Prostate gland (tissue), 2 donors: ENCODE measurements around the gene LGALS9. TPM values are rescaled to one million over a fixed set of nuclear protein-coding genes. Genes with fewer than 3 reads are reported as not detected.

ENCODE experiments used
- DNase-seq: peaks from one replicate; pipeline ENCODE4 v3.0.0-alpha.2; 2019; ENCODE audit warnings: low spot score
- H3K27ac ChIP-seq, 2 donors: fragments of 200-600 bp; sonication (generic); 2 replicates each; pipeline ENCODE4 v1.5.1; 2017 to 2019
- H3K27me3 ChIP-seq: fragments of 200-600 bp; sonication (generic); replicated peaks from 2 replicates; pipeline ENCODE4 v1.5.1; 2019; ENCODE audit not compliant: insufficient read depth
- H3K36me3 ChIP-seq, 2 donors: fragments of 200-600 bp; sonication (generic); 1 replicate in 1 of 2; 2 replicates in 1 of 2; pipeline versions ENCODE4 v1.5.1 to v1.8.1; 2017 to 2019
- H3K4me1 ChIP-seq: fragments of 200-600 bp; sonication (generic); replicated peaks from 2 replicates; pipeline ENCODE4 v1.5.1; 2019
- H3K4me3 ChIP-seq, 2 donors: fragments of 200-600 bp; sonication (generic); 2 replicates each; pipeline ENCODE4 v1.5.1; 2017 to 2019
- H3K9me3 ChIP-seq: fragments of 200-600 bp; sonication (generic); 2 replicates; pipeline ENCODE4 v1.5.1; 2017
- POLR2A ChIP-seq: fragments of 450-650 bp; IDR thresholded peaks from one replicate; pipeline ENCODE4 v1.6.1; 2016; ENCODE audit warnings: antibody characterized with exemption, mild to moderate bottlenecking
- POLR2AphosphoS5 ChIP-seq: sonication (generic); formaldehyde crosslinking; IDR thresholded peaks from one replicate; pipeline ENCODE4 v1.6.1; 2017; ENCODE audit warnings: antibody characterized with exemption
- WGBS: methylation state at CpG from one replicate; pipeline ENCODE4 v1.1.5; 2018; 5-methylcytosine and 5-hydroxymethylcytosine counted together
- intact Hi-C: fragments of 100-400 bp; cut with DNase I; formaldehyde crosslinking; loops from one replicate; pipeline ENCODE4 v1.14.2; 2022
- total RNA-seq, 2 donors: library from RNA; depleted of rRNA; stranded (reverse); fragments of >200 nt; gene quantifications; one replicate each; pipeline ENCODE4 v1.1.0, GENCODE V29; 2016
- TF ChIP-seq, protein P1 (sequence below), 4 experiments: fragments of 200-600 bp in 2 of 4; fragments of 450-650 bp in 2 of 4; sonication (generic) in 2 of 4; IDR thresholded peaks; 1 replicate in 3 of 4; 2 replicates in 1 of 4; pipeline ENCODE4 v1.5.1; 2016 to 2019; ENCODE audit warnings: antibody characterized with exemption in 4 of 4, mild to moderate bottlenecking in 2 of 4, moderate library complexity in 2 of 4

LGALS9 gene
- total RNA-seq, 2 donors from 2014 or later: 7.2 to 16.7 TPM

DNA sequence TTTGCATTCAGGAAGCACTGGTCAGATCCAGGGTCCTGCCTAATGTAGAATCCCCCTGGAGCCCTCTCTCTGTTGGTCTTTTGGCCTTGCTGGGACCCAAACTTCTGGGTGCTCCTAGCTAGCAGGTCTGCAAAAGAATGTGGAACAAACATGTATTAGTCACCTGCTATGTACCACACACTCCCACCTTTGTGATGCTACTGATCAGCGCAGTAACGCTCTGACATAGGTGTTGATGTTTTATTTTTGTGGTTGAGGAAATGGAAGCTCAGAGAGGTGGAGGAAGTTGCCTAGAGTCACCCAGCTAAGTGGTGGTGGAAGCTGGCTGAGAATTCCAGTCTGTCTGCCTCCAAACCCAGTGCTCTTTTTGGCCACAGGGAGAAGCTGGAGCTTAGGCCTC, 35.8 kb upstream of the LGALS9 start:
- DNase-seq: no peak
- Histone ChIP-seq H3K36me3 (peaks cover 0 to 4% of the 10 kb centered on the region in 2 donors), H3K27me3 (no peaks in the 10 kb centered on the region), H3K9me3 (no peaks in the 10 kb centered on the region), H3K4me1 (no peaks in the 10 kb centered on the region), H3K4me3 (no peak overlapping the region), H3K27ac (no peak overlapping the region)
- intact Hi-C loops: loop anchor here (5.0 kb wide), 1 partner anchor 138 kb away; the partner anchor contains the start of gene KSR1
- TF ChIP-seq, protein P1, sequence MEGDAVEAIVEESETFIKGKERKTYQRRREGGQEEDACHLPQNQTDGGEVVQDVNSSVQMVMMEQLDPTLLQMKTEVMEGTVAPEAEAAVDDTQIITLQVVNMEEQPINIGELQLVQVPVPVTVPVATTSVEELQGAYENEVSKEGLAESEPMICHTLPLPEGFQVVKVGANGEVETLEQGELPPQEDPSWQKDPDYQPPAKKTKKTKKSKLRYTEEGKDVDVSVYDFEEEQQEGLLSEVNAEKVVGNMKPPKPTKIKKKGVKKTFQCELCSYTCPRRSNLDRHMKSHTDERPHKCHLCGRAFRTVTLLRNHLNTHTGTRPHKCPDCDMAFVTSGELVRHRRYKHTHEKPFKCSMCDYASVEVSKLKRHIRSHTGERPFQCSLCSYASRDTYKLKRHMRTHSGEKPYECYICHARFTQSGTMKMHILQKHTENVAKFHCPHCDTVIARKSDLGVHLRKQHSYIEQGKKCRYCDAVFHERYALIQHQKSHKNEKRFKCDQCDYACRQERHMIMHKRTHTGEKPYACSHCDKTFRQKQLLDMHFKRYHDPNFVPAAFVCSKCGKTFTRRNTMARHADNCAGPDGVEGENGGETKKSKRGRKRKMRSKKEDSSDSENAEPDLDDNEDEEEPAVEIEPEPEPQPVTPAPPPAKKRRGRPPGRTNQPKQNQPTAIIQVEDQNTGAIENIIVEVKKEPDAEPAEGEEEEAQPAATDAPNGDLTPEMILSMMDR (IDR thresholded peaks at IDR 0.05): no peak
- TF ChIP-seq POLR2AphosphoS5 (no peak), POLR2A (no peak)
- WGBS: 97% methylated on average over 2 of the region's 2 CpGs

DNA sequence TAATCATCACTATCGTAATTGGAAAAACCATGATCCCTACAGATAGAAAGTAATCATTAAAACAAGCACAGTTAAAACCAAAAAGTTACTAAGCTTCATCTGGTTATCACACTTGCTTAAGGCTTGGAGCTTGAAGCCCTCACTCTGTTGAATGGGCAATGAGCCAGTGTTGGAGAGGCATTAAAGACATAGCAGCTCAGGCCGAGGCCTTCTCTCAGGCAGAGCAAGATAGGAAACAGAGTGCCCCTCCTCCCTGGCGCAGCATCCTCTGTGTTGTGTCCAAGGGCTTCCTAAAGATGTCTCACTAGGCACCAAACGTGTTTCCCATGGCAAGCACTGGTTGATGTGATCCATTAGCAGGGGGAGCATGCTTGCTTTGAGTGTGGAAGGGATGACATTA, 34.9 kb upstream of the LGALS9 start:
- Histone ChIP-seq H3K27ac (no peak overlapping the region), H3K36me3 (peaks cover 0 to 4% of the 10 kb centered on the region in 2 donors)
- intact Hi-C loops: loop anchor here (5.0 kb wide), 1 partner anchor 139 kb away; the partner anchor contains the start of gene KSR1

DNA sequence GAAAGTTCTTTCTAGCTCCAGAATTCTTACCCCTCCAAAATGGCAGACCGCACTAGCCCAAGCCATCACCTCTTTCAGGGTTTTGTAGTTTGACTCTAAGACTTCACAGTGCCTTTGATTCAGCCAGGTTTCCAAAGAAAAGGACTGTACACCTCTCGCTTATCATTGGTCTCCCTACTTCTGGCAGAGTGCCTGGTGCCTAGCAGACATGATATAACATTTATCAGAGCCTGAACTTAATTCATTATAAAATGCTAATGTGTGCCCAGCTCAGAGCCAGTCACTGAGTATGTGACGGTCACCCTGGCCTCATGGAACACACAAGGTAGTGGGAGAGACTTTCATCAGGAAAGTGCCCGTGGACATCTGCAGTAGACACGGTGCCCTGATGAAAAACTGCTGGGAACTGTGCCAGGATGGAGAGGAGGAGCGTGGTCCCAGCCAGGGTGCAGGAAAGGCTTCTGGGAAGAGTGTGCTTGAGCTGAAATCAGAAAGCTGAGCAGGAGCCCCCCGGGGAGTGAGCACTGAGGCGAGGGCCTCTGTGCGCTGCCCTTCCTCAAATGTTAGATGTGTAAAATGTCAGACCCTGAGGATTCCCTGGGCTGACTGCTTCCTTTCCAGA, 34.3 kb upstream of the LGALS9 start:
- intact Hi-C loops: loop anchor here (5.0 kb wide), 1 partner anchor 139 kb away; the partner anchor contains the start of gene KSR1
- TF ChIP-seq POLR2AphosphoS5 (no peak), POLR2A (no peak)
- TF ChIP-seq, protein P1 (IDR thresholded peaks at IDR 0.05): no peak
- no peaks in the 10 kb centered on the region for H3K9me3 ChIP-seq
- no peaks in the 10 kb centered on the region for H3K27me3 ChIP-seq
- DNase-seq: no peak
- no peaks in the 10 kb centered on the region for H3K4me1 ChIP-seq
- 67% methylated on average over 9 of the region's 9 CpGs for WGBS
- H3K27ac ChIP-seq: no peak overlapping the region
- no peak overlapping the region for H3K4me3 ChIP-seq
- H3K36me3 ChIP-seq: peaks cover 0 to 4% of the 10 kb centered on the region in 2 donors

More for the DNA sequence above, 34.9 kb upstream of the LGALS9 start:
- DNase-seq: no peak
- no peak for TF ChIP-seq POLR2A
- TF ChIP-seq, protein P1 (IDR thresholded peaks at IDR 0.05): no peak
- Histone ChIP-seq H3K4me1 (no peaks in the 10 kb centered on the region), H3K4me3 (no peak overlapping the region), H3K27me3 (no peaks in the 10 kb centered on the region), H3K9me3 (no peaks in the 10 kb centered on the region)
- WGBS: 58% methylated on average over 4 of the region's 4 CpGs

DNA sequence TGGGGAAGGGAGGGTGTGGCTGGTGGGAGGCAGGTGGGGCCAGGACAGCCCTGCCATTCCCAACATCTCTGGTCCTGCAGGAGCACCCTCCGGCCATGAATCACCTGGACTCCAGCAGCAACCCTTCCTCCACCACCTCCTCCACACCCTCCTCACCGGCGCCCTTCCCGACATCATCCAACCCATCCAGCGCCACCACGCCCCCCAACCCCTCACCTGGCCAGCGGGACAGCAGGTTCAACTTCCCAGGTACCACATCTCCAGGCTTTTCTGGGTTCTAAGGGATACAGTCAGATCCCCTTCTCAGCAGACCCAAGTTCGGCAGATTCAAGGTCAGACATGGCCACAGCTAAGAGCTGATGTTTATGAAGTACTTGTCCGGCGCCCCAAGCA, 33.8 kb upstream of the LGALS9 start:
- TF ChIP-seq, protein P1 (IDR thresholded peaks at IDR 0.05): no peak
- no peak for TF ChIP-seq POLR2AphosphoS5
- TF ChIP-seq POLR2A: no peak
- Histone ChIP-seq H3K36me3 (peaks cover 0 to 4% of the 10 kb centered on the region in 2 donors), H3K27ac (no peak overlapping the region), H3K27me3 (no peaks in the 10 kb centered on the region), H3K4me1 (no peaks in the 10 kb centered on the region), H3K4me3 (no peak overlapping the region), H3K9me3 (no peaks in the 10 kb centered on the region)
- 80% methylated on average over 10 of the region's 10 CpGs for WGBS
- intact Hi-C loops: loop anchor here (5.0 kb wide), 1 partner anchor 140 kb away; the partner anchor contains the start of gene KSR1
- DNase-seq: no peak
